ENCODE measurements around the gene PCYT1B. TPM values are rescaled to one million over a fixed set of nuclear protein-coding genes. Genes with fewer than 3 reads are reported as not detected.
A peak's percentile ranks its signal among the peaks of the same experiment; 100 is the strongest.

Gene PCYT1B
- total RNA-seq, 1 donor from 2014 or later: 39.1 TPM

GRCh38 chrX:24563291-24564010, 83.7 kb downstream of the PCYT1B start:
- H3K36me3 Mint-ChIP-seq: no peaks in the 10 kb centered on the region
- Histone ChIP-seq H3K36me3 (no peaks in the 10 kb centered on the region), H3K4me1 (no peaks in the 10 kb centered on the region), H3F3A (ENCODE audit: low read depth) (no peaks in the 10 kb centered on the region), H3K9me3 (ENCODE audit: low read depth) (no peaks in the 10 kb centered on the region), H4K20me1 (ENCODE audit: low read depth) (no peaks in the 10 kb centered on the region), H3K4me3 (no peak overlapping the region), H3K9ac (no peak overlapping the region), H3K79me2 (ENCODE audit: low read depth) (no peaks in the 10 kb centered on the region), H2AFZ (replicated peaks) (no peak overlapping the region), H3K4me2 (no peak overlapping the region), H3K27ac (no peak overlapping the region), H3K27me3 (no peaks in the 10 kb centered on the region)
- H3K27me3 Mint-ChIP-seq (ENCODE audit: insufficient read depth, low read depth): peaks cover 5% of the 10 kb centered on the region
- TF ChIP-seq EZH2phosphoT487 (IDR thresholded peaks at IDR 0.05): no peak
- TF ChIP-seq CTCF (IDR thresholded peaks at IDR 0.05): no peak
- peak overlapping the region; percentile 90 for H3K27ac Mint-ChIP-seq
- DNase-seq (ENCODE audit: low spot score): no peak
- no peak overlapping the region for H3K4me3 Mint-ChIP-seq
- H3K9me3 Mint-ChIP-seq: no peaks in the 10 kb centered on the region
- peaks cover 6% of the 10 kb centered on the region for H3K4me1 Mint-ChIP-seq

- H3K9me3 Mint-ChIP-seq: no peaks in the 10 kb centered on the region
Measured at GRCh38 chrX:24561121-24561520, 86.0 kb downstream of the PCYT1B start.

GRCh38 chrX:24553011-24553410, 94.1 kb downstream of the PCYT1B start:
- no peak for DNase-seq (ENCODE audit: low spot score)
- Histone ChIP-seq H3K9ac (no peak overlapping the region), H2AFZ (replicated peaks) (no peak overlapping the region), H3K79me2 (ENCODE audit: low read depth) (no peaks in the 10 kb centered on the region), H3K4me2 (no peak overlapping the region), H3K27me3 (no peaks in the 10 kb centered on the region), H3K4me3 (no peak overlapping the region), H3K27ac (no peak overlapping the region), H3K4me1 (peaks cover 14% of the 10 kb centered on the region), H3K36me3 (no peaks in the 10 kb centered on the region), H3K9me3 (ENCODE audit: low read depth) (no peaks in the 10 kb centered on the region), H4K20me1 (ENCODE audit: low read depth) (no peaks in the 10 kb centered on the region), H3F3A (ENCODE audit: low read depth) (no peaks in the 10 kb centered on the region)
- Mint-ChIP-seq H3K27me3 (ENCODE audit: insufficient read depth, low read depth) (peaks cover 7% of the 10 kb centered on the region), H3K4me1 (no peaks in the 10 kb centered on the region), H3K4me3 (no peak overlapping the region), H3K36me3 (no peaks in the 10 kb centered on the region), H3K27ac (no peak overlapping the region), H3K9me3 (peaks cover 3% of the 10 kb centered on the region)
- TF ChIP-seq CTCF (IDR thresholded peaks at IDR 0.05): no peak

More at GRCh38 chrX:24561121-24561520, 86.0 kb downstream of the PCYT1B start:
- TF ChIP-seq EZH2 (IDR thresholded peaks at IDR 0.05) (no peak), EZH2phosphoT487 (IDR thresholded peaks at IDR 0.05) (no peak), CTCF (IDR thresholded peaks at IDR 0.05) (peak; percentile 48)
- Histone ChIP-seq H3K9me3 (ENCODE audit: low read depth) (no peaks in the 10 kb centered on the region), H3K9ac (no peak overlapping the region), H3K27ac (no peak overlapping the region), H3F3A (ENCODE audit: low read depth) (no peaks in the 10 kb centered on the region), H3K4me3 (no peak overlapping the region), H4K20me1 (ENCODE audit: low read depth) (no peaks in the 10 kb centered on the region), H3K36me3 (no peaks in the 10 kb centered on the region), H3K79me2 (ENCODE audit: low read depth) (no peaks in the 10 kb centered on the region), H2AFZ (replicated peaks) (no peak overlapping the region), H3K4me1 (no peaks in the 10 kb centered on the region), H3K27me3 (no peaks in the 10 kb centered on the region), H3K4me2 (no peak overlapping the region)
- Mint-ChIP-seq H3K27ac (no peak overlapping the region), H3K4me1 (peaks cover 6% of the 10 kb centered on the region), H3K27me3 (ENCODE audit: insufficient read depth, low read depth) (peaks cover 7% of the 10 kb centered on the region), H3K36me3 (no peaks in the 10 kb centered on the region), H3K4me3 (no peak overlapping the region)
- peak; percentile 31 for DNase-seq (ENCODE audit: low spot score)
